H1 (cell line): ENCODE results near the gene RTP2. TPM values are rescaled to one million over a fixed set of nuclear protein-coding genes. Genes with fewer than 3 reads are reported as not detected.

Experiments
- CTCF ChIA-PET: fragments of 300-600 bp; sonication (Branson Sonifier 250); formaldehyde crosslinking; loops from one replicate; lab custom pipeline; 2021; ENCODE audit not compliant: partially characterized antibody; lab: Charles Lee
- POLR2A ChIA-PET: fragments of 300-600 bp; sonication (Branson Sonifier 250); formaldehyde crosslinking; loops from one replicate; lab custom pipeline; 2021; ENCODE audit warnings: inconsistent platforms; ENCODE audit not compliant: partially characterized antibody; lab: Charles Lee
- DNase-seq, 2 experiments: peaks; one replicate each; pipeline versions ENCODE4 v3.0.0 to v3.0.0-alpha.2; 2010 to 2022; ENCODE audit warnings: low spot score in 2 of 2, low read depth in 1 of 2, mixed read lengths in 1 of 2
- FAIRE-seq: peaks from 2 replicates; lab custom pipeline; 2011; peaks lifted over from hg19 to GRCh38; lab: Jason Lieb, UNC
- H2AFZ ChIP-seq: 2 replicates; pipeline ENCODE4 v1.8.1; 2012; ENCODE audit warnings: low read length, inconsistent platforms
- H2AK5ac ChIP-seq: 2 replicates; pipeline ENCODE4 v1.6.1; 2013; ENCODE audit warnings: low read depth, low read length
- H2BK120ac ChIP-seq: replicated peaks from 2 replicates; pipeline ENCODE3; 2013; ENCODE audit warnings: low read depth, low read length, inconsistent platforms
- H2BK12ac ChIP-seq: 2 replicates; pipeline ENCODE4 v1.6.1; 2013; ENCODE audit warnings: low read depth, low read length
- H2BK15ac ChIP-seq: 2 replicates; pipeline ENCODE4 v1.6.1; 2013; ENCODE audit warnings: low read length
- H2BK20ac ChIP-seq: 2 replicates; pipeline ENCODE4 v1.6.1; 2013; ENCODE audit warnings: low read length
- H2BK5ac ChIP-seq: 2 replicates; pipeline ENCODE4 v1.6.1; 2013; ENCODE audit warnings: low read depth, low read length
- H3K14ac ChIP-seq: 2 replicates; pipeline ENCODE4 v1.6.1; 2013; ENCODE audit warnings: inconsistent platforms; ENCODE audit not compliant: insufficient read length
- H3K18ac ChIP-seq: 2 replicates; pipeline ENCODE4 v1.6.1; 2013; ENCODE audit warnings: low read length; ENCODE audit errors: extremely low read depth
- H3K23ac ChIP-seq: 2 replicates; pipeline ENCODE4 v1.6.1; 2013; ENCODE audit warnings: inconsistent platforms; ENCODE audit not compliant: insufficient read length
- H3K23me2 ChIP-seq: 2 replicates; pipeline ENCODE4 v1.6.1; 2013; ENCODE audit warnings: low read depth, low read length
- H3K27ac ChIP-seq: 2 replicates; pipeline ENCODE4 v1.6.1; 2011; ENCODE audit warnings: low read depth, low read length, inconsistent platforms
- H3K27me3 ChIP-seq, 4 experiments: replicated peaks in 1 of 4; 1 replicate in 1 of 4; 2 replicates in 3 of 4; pipeline versions ENCODE4 v1.6.1 to v1.8.1; 2011 to 2013; ENCODE audit warnings: low read length in 3 of 4, mild to moderate bottlenecking in 3 of 4, inconsistent platforms in 2 of 4, mixed read lengths in 2 of 4, moderate library complexity in 1 of 4; ENCODE audit not compliant: control insufficient read depth in 3 of 4, insufficient read depth in 3 of 4; ENCODE audit errors: extremely low read depth in 1 of 4
- H3K36me3 ChIP-seq, 4 experiments: 2 replicates each; pipeline versions ENCODE4 v1.6.1 to v1.8.1; 2011 to 2013; ENCODE audit warnings: mild to moderate bottlenecking in 4 of 4, low read length in 3 of 4, moderate library complexity in 2 of 4, control low read depth in 1 of 4, inconsistent platforms in 1 of 4; ENCODE audit not compliant: insufficient read depth in 4 of 4, control insufficient read depth in 2 of 4
- H3K4ac ChIP-seq: replicated peaks from 2 replicates; pipeline ENCODE3; 2013; ENCODE audit warnings: low read length, low read depth, mixed read lengths, inconsistent platforms; ENCODE audit not compliant: insufficient read length
- H3K4me1 ChIP-seq, 4 experiments: replicated peaks in 1 of 4; 1 replicate in 1 of 4; 2 replicates in 3 of 4; pipeline versions ENCODE4 v1.6.1 to v1.8.1; 2011 to 2013; ENCODE audit warnings: low read length in 3 of 4, inconsistent platforms in 2 of 4, mixed read lengths in 1 of 4; ENCODE audit not compliant: insufficient read depth in 4 of 4, control insufficient read depth in 3 of 4
- H3K4me2 ChIP-seq, 2 experiments: 2 replicates each; pipeline versions ENCODE4 v1.6.1 to v1.8.1; 2011 to 2013; ENCODE audit warnings: low read depth in 2 of 2, low read length in 2 of 2, control low read depth in 1 of 2, inconsistent platforms in 1 of 2, mild to moderate bottlenecking in 1 of 2; ENCODE audit not compliant: insufficient read depth in 1 of 2
- H3K4me3 ChIP-seq, 4 experiments: fragments of 200-600, 300-600 bp in 1 of 4; sonication (generic), shearing (Covaris generic), sonication (Bioruptor Twin) in 1 of 4; 2 replicates each; pipeline versions ENCODE4 v1.5.1 to v1.8.1; 2011 to 2016; ENCODE audit warnings: low read length in 4 of 4, low read depth in 3 of 4, control low read depth in 2 of 4, inconsistent platforms in 2 of 4, mild to moderate bottlenecking in 2 of 4, mixed read lengths in 1 of 4, moderate library complexity in 1 of 4; ENCODE audit not compliant: insufficient read depth in 2 of 4; ENCODE audit errors: extremely low read depth in 1 of 4
- H3K56ac ChIP-seq: replicated peaks from 2 replicates; pipeline ENCODE3; 2013; ENCODE audit warnings: low read depth, mild to moderate bottlenecking, mixed read lengths, low read length, inconsistent platforms; ENCODE audit not compliant: insufficient read length
- H3K79me1 ChIP-seq: 2 replicates; pipeline ENCODE4 v1.6.1; 2013; ENCODE audit warnings: low read depth, low read length, control low read depth
- H3K79me2 ChIP-seq, 2 experiments: 2 replicates each; pipeline versions ENCODE4 v1.6.1 to v1.8.1; 2012 to 2013; ENCODE audit warnings: low read length in 2 of 2, mild to moderate bottlenecking in 2 of 2, inconsistent platforms in 1 of 2; ENCODE audit not compliant: insufficient read depth in 2 of 2, control insufficient read depth in 1 of 2
- H3K9ac ChIP-seq, 4 experiments: replicated peaks in 1 of 4; 1 replicate in 1 of 4; 2 replicates in 3 of 4; pipeline versions ENCODE4 v1.6.1 to v1.8.1; 2011 to 2013; ENCODE audit warnings: low read depth in 3 of 4, low read length in 3 of 4, control low read depth in 2 of 4, mild to moderate bottlenecking in 2 of 4, moderate library complexity in 2 of 4, inconsistent platforms in 1 of 4; ENCODE audit errors: extremely low read depth in 1 of 4
- H3K9me3 ChIP-seq, 2 experiments: 2 replicates each; pipeline versions ENCODE4 v1.6.1 to v1.8.1; 2012 to 2013; ENCODE audit warnings: mild to moderate bottlenecking in 2 of 2, moderate library complexity in 2 of 2, control low read depth in 1 of 2, inconsistent platforms in 1 of 2, low read depth in 1 of 2, low read length in 1 of 2, mixed read lengths in 1 of 2; ENCODE audit not compliant: insufficient read depth in 2 of 2
- H4K20me1 ChIP-seq, 2 experiments: replicated peaks in 1 of 2; 2 replicates each; pipeline versions ENCODE3 to v1.8.1; 2011 to 2013; ENCODE audit warnings: inconsistent platforms in 2 of 2, low read length in 2 of 2, mild to moderate bottlenecking in 1 of 2; ENCODE audit not compliant: insufficient read depth in 2 of 2, control insufficient read depth in 1 of 2
- H4K5ac ChIP-seq: 2 replicates; pipeline ENCODE4 v1.6.1; 2013; ENCODE audit warnings: low read length, low read depth, mixed read lengths, inconsistent platforms; ENCODE audit not compliant: insufficient read length
- H4K8ac ChIP-seq: 2 replicates; pipeline ENCODE4 v1.8.0; 2013; ENCODE audit warnings: mild to moderate bottlenecking, moderate library complexity, low read length, inconsistent platforms; ENCODE audit not compliant: insufficient read depth; ENCODE audit errors: extremely low read depth
- H4K91ac ChIP-seq: replicated peaks from 2 replicates; pipeline ENCODE3; 2013; ENCODE audit warnings: low read length, mixed read lengths, inconsistent platforms; ENCODE audit not compliant: insufficient read length
- ASH2L ChIP-seq: fragments of 200-600, 300-600 bp; sonication (generic); IDR thresholded peaks from one replicate; pipeline ENCODE4 v1.7.1; 2017; ENCODE audit warnings: low read length
- BCL11A ChIP-seq, 2 experiments: IDR thresholded peaks; one replicate each; pipeline ENCODE4 v1.6.1; 2011; ENCODE audit warnings: low read depth in 2 of 2, low read length in 2 of 2, mild to moderate bottlenecking in 2 of 2
- CBX8 ChIP-seq: fragments of 300-800, 300-1000 bp; sonication (generic); IDR thresholded peaks from 2 replicates; pipeline ENCODE4 v1.7.1; 2016; ENCODE audit warnings: low read depth, low read length, borderline replicate concordance
- E2F6 ChIP-seq: IDR thresholded peaks from 2 replicates; pipeline ENCODE4 v1.6.1; 2012; ENCODE audit warnings: inconsistent platforms
- FOSL1 ChIP-seq: IDR thresholded peaks from 2 replicates; pipeline ENCODE4 v1.6.1; 2011; ENCODE audit warnings: mild to moderate bottlenecking, low read depth, low read length, moderate library complexity; ENCODE audit not compliant: insufficient read depth
- KDM5A ChIP-seq: fragments of 200-600 bp; IDR thresholded peaks from 2 replicates; pipeline ENCODE4 v1.7.1; 2012; ENCODE audit warnings: mild to moderate bottlenecking, low read length, inconsistent platforms, mixed read lengths
- PHF8 ChIP-seq: fragments of 200-600 bp; sonication (generic); conservative IDR thresholded peaks from 2 replicates; pipeline ENCODE4 v1.7.1; 2012; ENCODE audit warnings: low read depth, mild to moderate bottlenecking, inconsistent platforms, low read length, moderate library complexity
- POLR2A ChIP-seq, 2 experiments: IDR thresholded peaks; 1 replicate in 1 of 2; 2 replicates in 1 of 2; pipeline ENCODE4 v1.6.1; 2011; ENCODE audit warnings: low read depth in 2 of 2, low read length in 2 of 2, mild to moderate bottlenecking in 2 of 2; ENCODE audit errors: control extremely low read depth in 1 of 2
- POLR2AphosphoS5 ChIP-seq: IDR thresholded peaks from 2 replicates; pipeline ENCODE4 v1.6.1; 2011; ENCODE audit warnings: low read depth, low read length
- POU5F1 ChIP-seq: IDR thresholded peaks from 2 replicates; pipeline ENCODE4 v1.6.1; 2011; ENCODE audit warnings: low read depth, mild to moderate bottlenecking, low read length, moderate library complexity
- RFX5 ChIP-seq: IDR thresholded peaks from 2 replicates; pipeline ENCODE4 v1.6.1; 2011; ENCODE audit warnings: low read depth, low read length, improper control_type of control experiment, borderline replicate concordance
- RXRA ChIP-seq: IDR thresholded peaks from 2 replicates; pipeline ENCODE4 v1.6.1; 2011; ENCODE audit warnings: low read depth, mild to moderate bottlenecking, low read length, moderate library complexity; ENCODE audit not compliant: insufficient read depth
- SIN3A ChIP-seq, 2 experiments: IDR thresholded peaks in 1 of 2; conservative IDR thresholded peaks in 1 of 2; 2 replicates each; pipeline ENCODE4 v1.6.1; 2011 to 2012; ENCODE audit warnings: low read length in 2 of 2, improper control_type of control experiment in 1 of 2, low read depth in 1 of 2, mild to moderate bottlenecking in 1 of 2
- SIX5 ChIP-seq: IDR thresholded peaks from 2 replicates; pipeline ENCODE4 v1.6.1; 2011; ENCODE audit warnings: mild to moderate bottlenecking, low read depth, low read length
- SP1 ChIP-seq: IDR thresholded peaks from 2 replicates; pipeline ENCODE4 v1.6.1; 2011; ENCODE audit warnings: low read depth, low read length
- SP4 ChIP-seq: IDR thresholded peaks from 2 replicates; pipeline ENCODE4 v1.6.1; 2012; ENCODE audit warnings: low read length, inconsistent platforms
- polyA plus RNA-seq, 7 experiments: library from polyadenylated mRNA; depleted of rRNA in 3 of 7; stranded (reverse) in 5 of 7; unstranded in 2 of 7; fragments of >200 nt in 5 of 7; fragments of 200-250 nt in 2 of 7; gene quantifications; 1 replicate in 5 of 7; 2 replicates in 1 of 7; 4 replicates in 1 of 7; pipeline versions ENCODE4 v1.2.1 to v1.2.3, GENCODE V29; 2011 to 2013; ENCODE audit warnings: missing spikeins in 2 of 7, mixed read lengths in 2 of 7
- total RNA-seq: library from RNA; stranded (reverse); fragmentation: NEBNext Ultra II Directional; extraction: Animal tissue kit (Norgen Biotek cat#: 25700); gene quantifications from 2 replicates; pipeline ENCODE4 v1.2.1, GENCODE V29; 2021

Gene RTP2
- total and polyA plus RNA-seq, 2 of the 8 experiments (the other 6 are each of a cell fraction or from before 2014, with no cell fraction given): not detected

DNA sequence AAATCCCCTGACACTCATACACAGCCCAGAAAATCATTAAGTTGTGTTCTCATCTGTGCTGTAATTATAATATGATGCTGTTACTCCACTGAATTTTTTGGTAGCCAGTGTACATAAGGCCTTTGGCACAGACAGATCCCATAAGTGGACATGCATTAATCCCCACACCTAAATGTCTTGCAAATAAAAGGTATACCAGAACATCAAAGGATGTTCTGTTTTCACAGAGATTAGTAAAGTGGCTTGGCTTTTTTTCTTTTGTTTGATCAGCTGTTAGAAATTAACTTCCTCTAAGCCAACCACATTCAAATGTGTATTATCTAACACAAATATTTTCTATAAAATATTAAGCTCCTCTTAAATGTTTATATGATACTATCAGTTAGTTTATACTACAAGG lies 34.8 kb downstream of the RTP2 start:
- no peak overlapping the region for H3K27ac ChIP-seq
- no peak overlapping the region for H4K91ac ChIP-seq
- H3K79me2 ChIP-seq: no peaks in the 10 kb centered on the region
- peaks cover 0 to 3% (median 0%) of the 10 kb centered on the region in 4 experiments; a peak in 1 of 7 replicates for H3K4me1 ChIP-seq
- CTCF ChIA-PET: interaction anchor here (0.6 to 20.1 kb wide), 9 partner anchors 10 to 448 kb away, joined by 3 to 947 read pairs (median 3); no protein-coding TSS in a partner anchor
- H2BK15ac ChIP-seq: no peak overlapping the region
- H2AFZ ChIP-seq: no peak overlapping the region
- peaks cover 0 to 1% of the 10 kb centered on the region in 2 experiments for H4K20me1 ChIP-seq
- H2AK5ac ChIP-seq: no peak overlapping the region
- H3K79me1 ChIP-seq: no peaks in the 10 kb centered on the region
- POLR2A ChIA-PET: no interaction called here
- H2BK20ac ChIP-seq: no peak overlapping the region
- H3K4ac ChIP-seq: no peak overlapping the region
- no peak overlapping the region for H3K18ac ChIP-seq
- no peaks in the 10 kb centered on the region for H3K9me3 ChIP-seq
- H3K36me3 ChIP-seq: no peaks in the 10 kb centered on the region
- FAIRE-seq: no peak
- no peak overlapping the region for H3K4me3 ChIP-seq
- no peak overlapping the region for H3K14ac ChIP-seq
- peaks cover 1 to 14% (median 7%) of the 10 kb centered on the region in 4 experiments; a peak in 5 of 7 replicates for H3K27me3 ChIP-seq
- H4K8ac ChIP-seq: no peak overlapping the region
- no peak overlapping the region for H3K23ac ChIP-seq
- no peak overlapping the region for H2BK12ac ChIP-seq
- no peak overlapping the region for H2BK120ac ChIP-seq
- H4K5ac ChIP-seq: no peak overlapping the region
- DNase-seq: no peak
- H3K9ac ChIP-seq: no peak overlapping the region
- peaks cover 2% of the 10 kb centered on the region; the same call in 1 of the 2 replicates for H3K23me2 ChIP-seq
- no peak overlapping the region for H3K4me2 ChIP-seq
- H3K56ac ChIP-seq: no peak overlapping the region
- H2BK5ac ChIP-seq: no peak overlapping the region
- no peak for TF ChIP-seq POLR2A (IDR thresholded peaks at IDR 0.05; ENCODE audit: control extremely low read depth in 1 of 2, low read depth in 2 of 2, low read length in 2 of 2)
- TF ChIP-seq RXRA: no peak
- no peak for TF ChIP-seq SP1
- TF ChIP-seq BCL11A (IDR thresholded peaks at IDR 0.05; ENCODE audit: low read depth in 2 of 2, low read length in 2 of 2): no peak
- TF ChIP-seq SP4: no peak
- TF ChIP-seq E2F6: no peak
- no peak for TF ChIP-seq SIN3A (conservative IDR thresholded peaks at IDR 0.05 in 1 of 2, IDR thresholded peaks at IDR 0.05 in 1 of 2; ENCODE audit: low read depth in 1 of 2, low read length in 2 of 2)
- TF ChIP-seq ASH2L: no peak
- no peak for TF ChIP-seq KDM5A
- TF ChIP-seq RFX5: no peak
- TF ChIP-seq POU5F1: no peak
- no peak for TF ChIP-seq SIX5
- no peak for TF ChIP-seq PHF8
- TF ChIP-seq FOSL1: no peak
- no peak for TF ChIP-seq POLR2AphosphoS5
- no peak for TF ChIP-seq CBX8
